Epithelial cell of esophagus (primary cell): ENCODE results near the gene EIF6.

Experiments used
- DNase-seq: peaks from one replicate; pipeline ENCODE4 v3.0.0; 2010; ENCODE audit warnings: low read depth
- H3K4me3 ChIP-seq: 2 replicates; pipeline ENCODE4 v1.5.1; 2011; ENCODE audit warnings: mild to moderate bottlenecking, low read length, control low read depth
- TF ChIP-seq, protein P1 (sequence below): IDR thresholded peaks from 2 replicates; pipeline ENCODE4 v1.5.1; 2011; ENCODE audit warnings: low read depth, mild to moderate bottlenecking, low read length, control low read depth, inconsistent platforms; ENCODE audit not compliant: insufficient read depth; ENCODE audit errors: missing control alignments

The EIF6 gene

DNA sequence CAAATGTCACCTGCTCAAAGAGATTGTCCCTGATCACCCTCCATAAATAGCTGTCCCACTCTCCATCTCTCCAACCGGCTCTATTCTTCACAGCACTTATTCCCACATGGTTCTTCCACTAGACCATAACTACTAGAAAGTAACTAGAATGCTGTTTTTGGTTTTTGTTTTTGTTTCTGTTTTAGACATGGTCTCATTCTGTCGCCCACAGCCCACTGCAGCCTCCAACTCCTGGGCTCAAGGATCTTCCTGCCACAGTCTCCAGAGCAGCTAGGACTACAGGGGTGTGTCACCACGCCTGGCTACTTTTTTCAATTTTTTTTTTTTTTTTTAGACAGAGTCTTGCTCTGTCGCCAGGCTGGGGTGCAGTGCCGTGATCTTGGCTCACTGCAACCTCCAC is 45.8 kb downstream of the EIF6 start:
- no peak for DNase-seq
- H3K4me3 ChIP-seq, result no peak overlapping the region
- TF ChIP-seq, protein P1, sequence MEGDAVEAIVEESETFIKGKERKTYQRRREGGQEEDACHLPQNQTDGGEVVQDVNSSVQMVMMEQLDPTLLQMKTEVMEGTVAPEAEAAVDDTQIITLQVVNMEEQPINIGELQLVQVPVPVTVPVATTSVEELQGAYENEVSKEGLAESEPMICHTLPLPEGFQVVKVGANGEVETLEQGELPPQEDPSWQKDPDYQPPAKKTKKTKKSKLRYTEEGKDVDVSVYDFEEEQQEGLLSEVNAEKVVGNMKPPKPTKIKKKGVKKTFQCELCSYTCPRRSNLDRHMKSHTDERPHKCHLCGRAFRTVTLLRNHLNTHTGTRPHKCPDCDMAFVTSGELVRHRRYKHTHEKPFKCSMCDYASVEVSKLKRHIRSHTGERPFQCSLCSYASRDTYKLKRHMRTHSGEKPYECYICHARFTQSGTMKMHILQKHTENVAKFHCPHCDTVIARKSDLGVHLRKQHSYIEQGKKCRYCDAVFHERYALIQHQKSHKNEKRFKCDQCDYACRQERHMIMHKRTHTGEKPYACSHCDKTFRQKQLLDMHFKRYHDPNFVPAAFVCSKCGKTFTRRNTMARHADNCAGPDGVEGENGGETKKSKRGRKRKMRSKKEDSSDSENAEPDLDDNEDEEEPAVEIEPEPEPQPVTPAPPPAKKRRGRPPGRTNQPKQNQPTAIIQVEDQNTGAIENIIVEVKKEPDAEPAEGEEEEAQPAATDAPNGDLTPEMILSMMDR, result no peak

DNA sequence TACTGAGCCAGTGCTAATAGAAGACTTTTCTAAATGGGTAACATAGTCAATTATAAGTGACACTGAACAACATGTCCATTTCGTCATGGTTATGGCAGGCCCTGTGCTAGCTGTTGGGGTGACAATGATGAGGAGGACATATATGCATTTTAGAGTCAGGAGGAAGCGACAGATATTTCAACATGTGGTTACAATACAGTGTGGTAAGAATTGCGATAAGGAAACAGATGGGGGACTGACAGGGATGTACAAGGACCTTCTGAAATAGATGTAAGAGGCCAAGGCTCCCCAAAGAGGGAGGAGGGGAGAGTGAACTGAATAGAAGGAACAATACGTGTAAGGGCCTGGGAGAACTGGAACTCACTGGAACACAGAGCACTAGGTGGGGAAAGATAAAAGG is 46.4 kb downstream of the EIF6 start:
- TF ChIP-seq, protein P1, result no peak
- no peak overlapping the region for H3K4me3 ChIP-seq
- DNase-seq, result no peak

DNA sequence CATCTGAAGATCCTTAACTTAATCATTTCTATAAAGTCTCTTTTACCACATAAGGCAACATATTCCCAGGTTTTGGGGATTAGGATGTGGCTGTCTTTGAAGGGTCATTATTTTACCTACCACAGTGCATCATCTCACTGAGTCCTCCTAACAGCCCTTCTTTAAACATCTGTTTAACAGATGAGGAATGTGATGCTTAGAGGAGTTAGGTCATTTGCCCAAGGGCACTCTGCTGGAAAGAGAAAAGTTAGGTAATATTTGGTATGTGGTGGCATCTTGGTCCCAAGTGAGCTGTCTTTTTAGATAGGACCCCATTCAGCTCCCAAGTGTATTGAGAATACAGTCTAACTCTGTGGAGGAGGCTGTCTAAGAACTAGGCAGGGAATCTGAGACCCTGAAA is 47.1 kb downstream of the EIF6 start:
- no peak for DNase-seq
- H3K4me3 ChIP-seq, result no peak overlapping the region
- TF ChIP-seq, protein P1, result no peak

DNA sequence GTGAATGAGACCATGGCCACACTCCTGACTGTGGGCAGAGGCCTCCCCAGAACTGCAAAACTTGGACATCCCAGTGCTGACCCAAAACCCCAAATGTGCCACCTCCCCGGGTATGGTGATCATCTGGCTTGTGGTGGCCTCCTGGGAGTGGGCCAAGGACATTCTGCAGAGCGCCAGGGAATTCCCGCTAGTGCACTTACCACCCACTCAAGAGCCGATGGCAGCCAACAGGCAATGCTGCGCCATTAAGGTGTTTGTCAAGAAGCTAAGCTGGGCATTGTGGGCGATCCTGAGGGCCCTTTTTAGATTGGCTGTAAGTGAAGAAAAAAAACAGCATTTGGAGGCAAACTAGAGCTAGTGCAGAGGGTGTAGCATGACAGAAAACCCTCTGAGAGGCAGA is 48.7 kb downstream of the EIF6 start:
- no peak overlapping the region for H3K4me3 ChIP-seq
- TF ChIP-seq, protein P1, result no peak
- no peak for DNase-seq

DNA sequence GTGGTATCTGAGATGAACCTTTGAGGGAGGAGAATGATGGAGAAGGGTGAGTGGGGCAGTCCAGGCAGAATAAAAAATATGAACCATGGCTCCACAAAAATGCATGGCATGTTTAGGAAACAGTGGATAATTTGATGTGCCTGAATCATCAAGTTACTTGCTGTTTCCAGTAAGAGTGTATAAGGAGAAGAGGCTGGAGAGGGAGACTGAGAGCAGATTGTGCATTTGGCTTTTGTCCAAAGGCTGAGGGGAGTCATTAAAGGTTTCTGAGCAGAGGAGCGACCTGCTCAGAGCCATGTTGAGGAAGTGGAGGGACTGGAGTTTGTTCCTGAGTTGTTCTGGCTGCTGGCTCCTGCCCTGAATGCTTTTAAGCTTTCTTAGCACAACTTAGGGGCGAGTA is 52.0 kb downstream of the EIF6 start:
- DNase-seq, result no peak
- H3K4me3 ChIP-seq, result no peak overlapping the region
- TF ChIP-seq, protein P1, result no peak
